GM21723 (cell line): ENCODE measurements around the gene ACP3.

ENCODE experiments used
- ATAC-seq: cut with Tn5 transposase; IDR thresholded peaks from one replicate; pipeline ENCODE4 v1.9.1; 2021; ENCODE audit warnings: mild to moderate bottlenecking, moderate library complexity; ENCODE audit not compliant: unreplicated experiment

The ACP3 gene

GRCh38 chr3:132405609-132406299 lies 88.5 kb downstream of the ACP3 start:
- ATAC-seq: no peak

GRCh38 chr3:132406587-132406986 lies 89.4 kb downstream of the ACP3 start:
- no peak for ATAC-seq

- no peak for ATAC-seq
Measured at GRCh38 chr3:132407025-132407424, 89.8 kb downstream of the ACP3 start.
